Right hindlimb (tissue), 1 donor: ENCODE results near the gene LAMTOR2.
A peak's percentile ranks its signal among the peaks of the same experiment; 100 is the strongest.
"Not testable (repeated sequence)": the region's sequence is repeated elsewhere in the genome, so short reads cannot be mapped to it uniquely, and the experiment has no call there.

Experiments used
- DNase-seq: peaks from one replicate; pipeline ENCODE4 v3.0.0-alpha.2; 2018

The LAMTOR2 gene

DNA sequence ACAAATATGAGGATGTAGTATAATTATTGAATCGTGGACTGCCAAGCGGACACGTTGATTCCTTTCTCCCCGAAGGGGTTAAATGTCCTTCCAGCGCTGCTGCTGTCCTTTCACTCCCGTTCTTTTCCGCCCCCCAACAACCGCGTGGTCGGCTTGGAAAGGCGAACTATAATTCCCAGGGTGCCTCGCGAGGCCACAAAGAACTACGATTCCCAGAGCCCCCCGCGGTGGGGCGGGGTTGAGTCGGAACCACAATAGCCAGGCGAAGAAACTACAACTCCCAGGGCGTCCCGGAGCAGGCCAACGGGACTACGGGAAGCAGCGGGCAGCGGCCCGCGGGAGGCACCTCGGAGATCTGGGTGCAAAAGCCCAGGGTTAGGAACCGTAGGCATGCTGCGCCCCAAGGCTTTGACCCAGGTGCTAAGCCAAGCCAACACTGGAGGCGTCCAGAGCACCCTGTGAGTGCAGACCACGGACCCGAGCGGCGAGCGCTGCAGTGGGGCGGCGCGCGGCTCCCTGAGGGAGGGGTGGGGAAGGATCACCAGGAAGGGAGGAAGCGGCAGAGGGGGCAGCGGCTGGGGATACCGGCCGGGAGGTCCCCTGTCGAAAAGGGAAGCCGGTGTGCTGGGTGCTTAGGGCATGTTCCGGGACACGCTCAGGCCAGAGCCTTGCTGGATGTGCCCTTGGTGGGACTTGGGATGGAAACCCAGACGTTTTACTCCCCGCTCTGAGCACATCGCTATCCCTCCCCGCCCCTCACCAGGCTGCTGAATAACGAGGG is at the start of gene LAMTOR2:
TSS of gene LAMTOR2 (plus strand) at position 283 of the 781 bp plus-strand sequence. CDS start at position 391, 108 bp downstream.
- DNase-seq, result peak; percentile 100

GRCh38 chr1:156004843-156005584 is 49.6 kb upstream of the LAMTOR2 start:
- DNase-seq, result no peak

DNA sequence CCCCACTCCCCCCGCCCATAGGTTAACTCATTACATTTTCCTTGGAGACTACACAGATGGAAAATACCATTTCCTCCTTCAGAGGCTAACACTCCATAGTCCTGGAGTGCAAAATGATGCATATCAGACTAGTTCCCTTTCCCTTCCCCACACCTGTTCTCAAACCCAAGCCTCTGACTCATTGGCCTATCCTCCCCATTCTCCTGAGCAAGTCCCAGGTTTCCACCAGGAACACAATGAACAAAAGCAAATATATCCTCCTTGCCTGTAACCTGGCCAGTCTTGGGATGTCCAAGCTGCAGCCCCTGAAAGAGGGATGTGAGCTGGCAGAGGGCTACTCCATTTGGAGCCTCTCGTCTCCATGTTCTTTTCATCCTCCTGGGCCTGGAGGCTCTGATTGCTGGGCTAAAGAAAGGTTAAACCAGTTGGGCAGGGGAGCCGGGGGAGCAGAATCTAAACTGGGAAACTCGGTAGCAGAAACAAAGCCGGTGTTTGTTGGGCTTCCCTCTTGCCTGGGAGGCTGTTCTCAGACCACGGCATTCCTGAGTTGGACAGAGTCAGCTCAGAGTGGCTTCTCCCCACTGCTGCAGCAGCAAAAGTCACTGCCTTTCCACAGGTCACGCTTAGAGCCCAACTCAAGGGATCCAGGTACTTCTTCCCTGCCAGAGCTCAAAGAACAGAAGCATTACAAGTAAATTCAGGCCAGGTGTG is 47.8 kb upstream of the LAMTOR2 start:
- DNase-seq, result no peak

DNA sequence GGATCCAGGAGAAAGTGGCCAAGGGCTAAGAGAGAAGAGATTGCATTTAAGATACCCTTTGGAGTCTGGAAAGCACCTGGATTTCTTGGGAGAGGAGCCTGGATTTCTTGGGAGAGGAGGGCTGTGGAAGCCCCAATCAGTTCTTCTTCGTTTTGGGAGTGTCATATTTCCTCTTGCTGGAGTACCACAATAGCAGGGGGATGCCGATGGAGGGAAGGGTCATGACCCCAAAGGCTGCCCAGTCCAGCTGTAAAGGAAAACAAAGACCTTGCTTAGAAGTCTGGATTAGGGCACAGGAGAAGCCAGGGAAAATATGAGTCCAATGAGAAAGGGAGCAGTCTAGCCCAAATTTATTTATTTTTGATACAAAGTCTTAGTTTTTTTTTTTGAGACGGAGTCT is 45.2 kb upstream of the LAMTOR2 start:
- DNase-seq, result no peak

DNA sequence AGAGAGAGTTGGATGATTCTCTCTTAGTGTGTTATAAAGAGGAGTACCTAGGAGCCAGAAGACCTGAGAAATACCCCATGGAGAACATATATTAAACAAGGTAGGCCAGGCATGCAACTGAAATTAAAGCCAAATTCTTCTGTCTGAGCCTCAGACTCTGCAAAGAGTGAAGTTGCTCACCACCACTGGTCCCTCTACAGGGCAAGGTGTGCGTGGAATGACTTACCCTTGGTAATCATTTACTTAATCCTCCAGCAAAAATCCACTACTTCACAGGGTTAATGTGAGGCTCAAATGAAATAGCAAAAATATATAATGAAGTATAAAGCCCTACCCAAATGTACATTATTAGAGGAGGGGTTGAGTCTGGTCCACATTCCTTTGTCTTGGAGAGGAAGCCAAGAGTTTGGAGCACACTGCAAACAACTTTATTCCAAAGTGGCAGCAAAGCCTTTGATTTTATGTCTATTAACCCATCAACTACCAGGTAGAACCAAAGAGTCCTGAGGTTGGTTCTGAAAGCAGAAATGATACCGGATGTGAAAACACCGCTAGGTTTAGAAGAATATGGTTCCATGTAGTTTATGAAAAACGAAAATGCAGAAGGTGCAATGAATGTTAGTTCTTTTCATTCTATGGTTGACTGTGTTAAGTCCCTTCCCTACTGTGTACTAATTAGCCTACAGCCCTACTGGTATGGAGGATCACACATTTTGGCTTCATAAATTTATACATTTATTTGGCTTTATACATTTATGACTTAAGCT is 42.3 kb upstream of the LAMTOR2 start:
- DNase-seq, result no peak

GRCh38 chr1:156014829-156015228 is 39.8 kb upstream of the LAMTOR2 start:
- no peak for DNase-seq

DNA sequence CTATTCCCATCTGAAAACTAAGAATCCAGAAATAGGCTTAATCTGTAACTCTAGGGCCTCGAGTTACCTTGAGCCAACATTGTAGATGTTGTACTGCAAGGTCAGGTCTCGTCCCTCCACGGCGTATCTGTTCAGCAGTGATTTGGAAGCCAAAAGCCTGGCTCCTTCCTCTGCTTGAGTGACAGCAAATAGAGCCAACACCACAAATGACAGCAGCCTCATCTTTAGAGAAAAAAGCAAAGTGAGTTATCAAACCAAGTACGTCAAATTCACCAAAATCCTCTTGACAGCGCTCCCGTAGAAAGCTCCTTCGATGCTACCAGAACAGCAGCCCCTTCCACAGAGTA is 34.7 kb upstream of the LAMTOR2 start:
- DNase-seq, result no peak

- peak; percentile 93 for DNase-seq
Observed at GRCh38 chr1:156020293-156021092, 34.1 kb upstream of the LAMTOR2 start, which contains the start of gene SSR2. TSS of gene SSR2 (minus strand) at chr1:156020951. CDS start at chr1:156020167, 784 bp downstream.

DNA sequence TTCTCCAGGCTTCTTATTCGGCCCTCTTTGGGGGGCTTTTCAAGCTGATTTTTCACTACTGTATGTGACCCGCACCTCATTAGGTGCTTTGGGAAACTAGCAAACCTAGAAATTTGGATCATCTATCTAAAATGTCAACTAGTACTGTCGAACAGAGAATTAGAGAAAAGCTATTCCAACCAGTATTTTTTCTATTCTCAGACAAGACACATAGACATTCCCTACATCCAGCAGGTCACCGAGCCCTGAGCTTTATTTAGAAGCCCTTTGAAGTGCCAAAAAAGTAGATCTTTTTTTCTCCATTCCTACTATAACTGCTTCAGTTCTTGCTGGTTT is 33.5 kb upstream of the LAMTOR2 start:
- no peak for DNase-seq

- DNase-seq, result no peak
Observed at GRCh38 chr1:156021954-156022353, 32.6 kb upstream of the LAMTOR2 start.

DNA sequence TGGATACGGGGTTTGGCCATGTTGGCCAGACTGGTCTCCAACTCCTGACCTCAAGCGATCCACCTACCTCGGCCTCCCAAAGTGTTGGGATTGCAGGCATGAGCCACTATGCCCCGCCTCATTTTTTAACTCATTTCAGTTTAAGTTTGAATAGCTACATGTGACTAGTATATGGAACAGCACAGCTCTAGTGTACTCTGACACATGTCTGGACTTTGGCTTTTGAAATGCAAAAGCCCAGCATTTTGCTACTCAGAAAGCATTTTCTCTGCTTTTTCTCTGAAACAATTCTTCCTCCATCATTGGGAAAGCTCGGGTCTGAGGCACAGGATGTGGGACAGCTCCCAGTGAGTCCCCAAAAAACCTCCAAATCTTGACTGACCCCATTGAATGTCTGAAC is 29.8 kb upstream of the LAMTOR2 start:
- DNase-seq, result no peak

DNA sequence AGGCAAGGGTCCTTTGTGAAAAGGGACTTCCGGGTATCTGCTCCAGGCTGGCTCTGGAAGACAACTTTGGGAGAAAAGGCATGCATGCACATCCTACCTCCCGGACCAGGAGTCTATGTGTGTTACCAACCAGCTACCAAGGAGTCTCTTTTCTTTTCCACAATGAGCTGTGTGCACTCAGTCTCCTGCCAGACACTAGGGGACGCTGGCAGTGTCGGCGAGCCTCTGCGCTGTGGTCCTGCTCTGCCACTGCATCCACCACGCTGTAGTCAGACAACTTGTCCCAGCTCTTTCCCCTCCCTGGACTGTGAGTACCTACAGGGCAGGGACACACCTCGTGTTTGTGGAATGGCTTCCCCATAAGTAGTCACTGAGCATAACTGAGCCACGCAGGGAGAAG is 28.7 kb upstream of the LAMTOR2 start:
- peak; percentile 35 for DNase-seq

DNA sequence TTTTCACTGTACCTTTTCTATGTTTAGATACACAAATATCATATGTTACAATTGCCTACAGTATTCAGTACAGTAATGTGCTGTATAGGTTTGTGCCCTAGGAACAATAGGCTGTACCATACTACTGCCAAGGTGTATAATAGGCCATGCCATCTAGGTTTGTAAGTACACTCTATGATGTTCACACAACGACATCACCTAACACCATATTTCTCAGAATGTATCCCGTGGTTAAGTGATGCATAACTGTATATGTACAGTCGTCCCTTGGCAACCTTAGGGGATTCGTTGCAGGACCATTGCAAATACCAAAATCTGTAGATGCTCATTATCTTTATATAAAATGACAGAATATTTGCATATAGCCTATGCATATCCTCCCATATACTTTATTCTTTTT is 28.0 kb upstream of the LAMTOR2 start:
- no peak for DNase-seq

DNA sequence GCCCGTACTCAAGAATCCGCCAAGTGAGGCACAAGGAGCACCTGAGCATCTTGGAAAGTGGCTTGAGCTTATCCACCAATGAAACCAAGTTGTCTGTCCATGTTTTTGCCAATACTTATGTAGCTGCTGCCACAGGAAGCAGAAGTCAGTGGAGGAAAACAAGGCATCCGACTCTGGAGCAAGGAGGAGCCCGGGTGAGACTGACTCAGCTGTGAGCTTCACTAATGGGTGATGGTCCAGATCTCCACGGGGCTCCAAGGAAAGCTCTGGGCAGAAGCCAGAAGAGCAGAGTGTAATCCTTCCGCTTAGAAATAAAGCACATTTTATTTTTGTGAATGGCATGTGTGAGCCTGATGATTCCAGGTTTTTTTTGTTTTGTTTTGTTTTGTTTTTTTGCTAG is 21.6 kb upstream of the LAMTOR2 start:
- no peak for DNase-seq

DNA sequence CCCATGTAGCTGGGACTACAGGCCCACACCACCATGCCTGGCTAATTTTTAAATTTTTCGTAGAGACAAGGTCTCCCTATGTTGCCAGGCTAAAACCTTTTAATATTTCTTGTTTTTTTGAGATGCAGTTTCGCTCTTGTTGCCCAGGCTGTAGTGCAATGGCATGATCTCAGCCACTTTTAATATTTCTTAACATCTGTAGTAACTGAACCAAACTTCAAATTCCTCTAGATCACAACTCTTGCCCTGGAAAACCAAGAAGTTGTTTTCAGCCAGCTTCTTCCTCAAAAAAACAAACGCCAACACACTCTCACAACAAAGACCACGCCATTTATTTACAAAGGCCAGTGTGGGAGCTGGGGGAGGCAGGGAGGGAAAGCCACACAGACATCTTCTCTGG is 19.6 kb upstream of the LAMTOR2 start:
- not testable (repeated sequence) for DNase-seq

GRCh38 chr1:156042828-156043227 is 11.8 kb upstream of the LAMTOR2 start:
- DNase-seq, result no peak

GRCh38 chr1:156045076-156045475 is 9.5 kb upstream of the LAMTOR2 start:
- no peak for DNase-seq

- no peak for DNase-seq
Observed at GRCh38 chr1:156048663-156049258, 5.8 kb upstream of the LAMTOR2 start.

GRCh38 chr1:156050376-156050775 is 4.2 kb upstream of the LAMTOR2 start:
- peak; percentile 61 for DNase-seq

GRCh38 chr1:156051011-156051725 is 3.4 kb upstream of the LAMTOR2 start:
- DNase-seq, result no peak
